AG04450 (cell line): Measurements from ENCODE around the gene CAMK2G. TPM values are rescaled to one million over a fixed set of nuclear protein-coding genes. Genes with fewer than 3 reads are reported as not detected.

Experiments used
- CTCF ChIA-PET: fragments of 300-600, 350-600 bp; formaldehyde crosslinking; extraction: SDS; loops from one replicate; lab custom pipeline; 2022; ENCODE audit warnings: antibody characterized with exemption, inconsistent platforms; lab: Charles Lee
- POLR2A ChIA-PET: fragments of 350-600 bp; formaldehyde crosslinking; extraction: SDS; loops from one replicate; lab custom pipeline; 2021; ENCODE audit warnings: antibody characterized with exemption, inconsistent platforms; lab: Yijun Ruan, JAX
- DNase-seq: peaks from one replicate; pipeline ENCODE4 v3.0.0-alpha.2; 2011; ENCODE audit warnings: low read depth, low spot score
- H3K27ac ChIP-seq: one replicate; pipeline ENCODE4 v1.5.1; 2012; ENCODE audit warnings: low read depth, low read length, control low read depth
- H3K27me3 ChIP-seq: one replicate; pipeline ENCODE4 v1.6.0; 2012; ENCODE audit warnings: low read length; ENCODE audit not compliant: control insufficient read depth, insufficient read depth
- H3K4me3 ChIP-seq: 2 replicates; pipeline ENCODE4 v1.5.1; 2011; ENCODE audit warnings: mild to moderate bottlenecking, low read depth, low read length, control low read depth
- H3K9me3 ChIP-seq: 2 replicates; pipeline ENCODE4 v1.5.1; 2012; ENCODE audit warnings: low read length; ENCODE audit not compliant: control insufficient read depth, insufficient read depth
- polyA plus RNA-seq: library from polyadenylated mRNA; depleted of rRNA; stranded (reverse); fragments of >200 nt; gene quantifications from 2 replicates; pipeline ENCODE4 v1.2.3, GENCODE V29; 2011
- TF ChIP-seq, protein P1 (sequence below): IDR thresholded peaks from 2 replicates; pipeline ENCODE4 v1.5.1; 2011; ENCODE audit warnings: low read depth, low read length, control low read depth, inconsistent platforms

The CAMK2G gene
- polyA plus RNA-seq, 1 experiment = 22.3 TPM

DNA sequence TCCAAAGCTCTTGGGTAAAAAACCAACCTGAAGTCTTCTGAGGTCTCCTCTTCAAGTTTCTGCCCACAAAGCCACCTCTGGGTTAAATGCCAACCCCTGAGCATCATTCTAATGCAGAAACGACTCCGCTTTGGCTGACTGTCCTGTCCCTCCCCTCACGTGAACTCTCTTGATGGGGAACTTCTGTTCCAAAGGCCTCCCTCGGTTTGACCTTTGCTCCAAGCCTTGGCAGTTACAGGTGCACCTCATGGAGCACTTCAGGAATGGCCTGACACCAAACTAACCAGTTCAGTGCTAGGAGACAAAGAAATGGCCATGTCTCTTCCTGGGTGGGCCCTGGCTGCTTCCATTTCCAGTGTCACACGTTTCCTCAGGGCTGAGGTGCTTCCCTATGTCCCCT lies 20.0 kb downstream of the CAMK2G start:
- Histone ChIP-seq H3K4me3 (no peak overlapping the region), H3K27ac (no peak overlapping the region), H3K9me3 (no peaks in the 10 kb centered on the region; the same call in 1 of the 2 replicates), H3K27me3 (no peaks in the 10 kb centered on the region)
- TF ChIP-seq, protein P1, sequence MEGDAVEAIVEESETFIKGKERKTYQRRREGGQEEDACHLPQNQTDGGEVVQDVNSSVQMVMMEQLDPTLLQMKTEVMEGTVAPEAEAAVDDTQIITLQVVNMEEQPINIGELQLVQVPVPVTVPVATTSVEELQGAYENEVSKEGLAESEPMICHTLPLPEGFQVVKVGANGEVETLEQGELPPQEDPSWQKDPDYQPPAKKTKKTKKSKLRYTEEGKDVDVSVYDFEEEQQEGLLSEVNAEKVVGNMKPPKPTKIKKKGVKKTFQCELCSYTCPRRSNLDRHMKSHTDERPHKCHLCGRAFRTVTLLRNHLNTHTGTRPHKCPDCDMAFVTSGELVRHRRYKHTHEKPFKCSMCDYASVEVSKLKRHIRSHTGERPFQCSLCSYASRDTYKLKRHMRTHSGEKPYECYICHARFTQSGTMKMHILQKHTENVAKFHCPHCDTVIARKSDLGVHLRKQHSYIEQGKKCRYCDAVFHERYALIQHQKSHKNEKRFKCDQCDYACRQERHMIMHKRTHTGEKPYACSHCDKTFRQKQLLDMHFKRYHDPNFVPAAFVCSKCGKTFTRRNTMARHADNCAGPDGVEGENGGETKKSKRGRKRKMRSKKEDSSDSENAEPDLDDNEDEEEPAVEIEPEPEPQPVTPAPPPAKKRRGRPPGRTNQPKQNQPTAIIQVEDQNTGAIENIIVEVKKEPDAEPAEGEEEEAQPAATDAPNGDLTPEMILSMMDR = no peak
- ChIA-PET POLR2A (no interaction called here), CTCF (interaction anchor here (2.7 kb wide), 1 partner anchor 86 kb away, joined by 14 read pairs; no protein-coding TSS in a partner anchor)
- DNase-seq = no peak

DNA sequence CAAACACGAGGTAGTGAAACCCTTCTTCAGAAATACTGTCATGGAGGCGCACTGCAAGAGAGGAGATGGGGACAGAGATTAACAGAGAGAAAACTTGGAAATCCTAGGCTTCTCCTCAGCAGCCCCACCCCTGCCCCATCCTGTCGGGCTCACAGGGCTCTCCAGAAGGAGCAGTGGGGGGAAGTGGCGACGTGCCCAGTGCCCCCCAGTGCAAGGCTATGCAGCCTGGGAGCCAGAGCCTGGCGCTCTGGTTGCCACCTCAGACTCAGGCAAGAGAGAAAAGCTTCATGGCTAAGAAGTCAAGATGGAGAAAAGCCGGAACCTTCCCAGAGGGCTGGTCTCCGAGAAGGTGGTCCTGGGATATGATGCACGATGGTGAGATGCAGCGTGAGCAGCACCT lies 21.2 kb downstream of the CAMK2G start:
- POLR2A ChIA-PET = no interaction called here
- TF ChIP-seq, protein P1 = no peak
- CTCF ChIA-PET = interaction anchor here (0.7 to 5.6 kb wide), 6 partner anchors 8 to 87 kb away, joined by 3 to 88 read pairs (median 5); no protein-coding TSS in a partner anchor

DNA sequence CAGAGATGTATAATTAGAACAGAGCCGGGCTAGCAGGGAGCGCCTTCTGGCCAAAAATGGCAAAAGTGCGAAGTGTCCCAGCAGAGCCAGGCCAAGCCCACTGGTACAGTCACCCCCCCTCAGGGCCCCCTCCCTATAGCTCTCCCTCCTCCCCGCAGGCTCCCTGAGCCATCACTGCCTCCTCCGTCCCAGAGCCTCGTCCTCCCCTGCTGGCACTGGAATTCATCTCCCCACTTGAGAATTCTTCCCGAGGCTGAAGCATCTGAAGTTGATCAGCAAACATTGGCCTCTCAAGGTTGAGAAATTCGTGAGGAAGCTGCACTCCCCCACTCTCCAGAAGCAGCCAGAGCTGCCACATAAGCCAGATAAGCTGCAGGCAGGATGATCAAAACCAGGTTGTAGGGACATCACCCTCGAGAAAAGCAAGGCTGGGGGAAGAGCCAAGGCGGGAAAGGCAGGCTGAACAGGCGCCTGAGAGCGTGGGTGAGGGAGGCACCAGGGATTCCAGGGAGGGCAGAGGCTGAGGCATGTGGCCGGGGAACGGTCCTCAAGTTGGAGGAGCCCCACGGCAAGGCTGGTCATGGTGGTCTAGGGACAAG lies 23.4 kb downstream of the CAMK2G start:
- Histone ChIP-seq H3K27me3 (no peaks in the 10 kb centered on the region), H3K4me3 (no peak overlapping the region), H3K27ac (peak overlapping the region; percentile 39), H3K9me3 (no peaks in the 10 kb centered on the region)
- DNase-seq = no peak
- TF ChIP-seq, protein P1 = no peak
- ChIA-PET CTCF (interaction anchor here (1.4 to 5.6 kb wide), 3 partner anchors 29 to 252 kb away, joined by 11 to 88 read pairs (median 28); no protein-coding TSS in a partner anchor), POLR2A (interaction anchor here (0.6 to 0.9 kb wide), 2 partner anchors 47 to 262 kb away, joined by 3 to 4 read pairs; no protein-coding TSS in a partner anchor)

More for the DNA sequence above, 21.2 kb downstream of the CAMK2G start:
- Histone ChIP-seq H3K9me3 (no peaks in the 10 kb centered on the region), H3K4me3 (no peak overlapping the region), H3K27ac (no peak overlapping the region), H3K27me3 (no peaks in the 10 kb centered on the region)
- DNase-seq = no peak

DNA sequence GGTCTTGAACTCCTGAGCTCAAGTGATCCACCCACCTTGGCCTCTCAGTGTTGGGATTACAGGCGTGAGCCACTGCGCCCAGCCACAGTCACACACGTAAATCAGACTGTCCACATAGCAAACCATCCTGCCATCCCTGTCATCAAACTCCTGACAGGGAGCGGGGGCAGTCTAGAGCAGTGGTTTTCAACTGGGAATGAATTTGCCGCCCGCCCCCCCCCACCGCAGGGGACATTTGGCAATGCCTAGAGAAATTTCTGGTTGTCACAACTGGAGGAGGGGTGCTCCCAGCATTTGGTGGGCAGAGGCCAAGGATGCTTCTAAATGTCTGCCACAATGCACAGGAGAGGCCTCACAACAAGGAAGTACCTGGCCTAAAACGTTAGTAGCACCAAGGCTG lies 24.1 kb downstream of the CAMK2G start:
- H3K27me3 ChIP-seq = no peaks in the 10 kb centered on the region
- DNase-seq = no peak
- ChIA-PET POLR2A (interaction anchor here (0.6 to 0.9 kb wide), 3 partner anchors 32 to 263 kb away, joined by 3 to 4 read pairs (median 3); no protein-coding TSS in a partner anchor), CTCF (interaction anchor here (0.6 to 5.6 kb wide), 20 partner anchors 9 to 745 kb away, joined by 3 to 88 read pairs (median 4); no protein-coding TSS in a partner anchor)
- H3K4me3 ChIP-seq = no peak overlapping the region
- TF ChIP-seq, protein P1 = no peak
- no peak overlapping the region for H3K27ac ChIP-seq
- H3K9me3 ChIP-seq = no peaks in the 10 kb centered on the region

DNA sequence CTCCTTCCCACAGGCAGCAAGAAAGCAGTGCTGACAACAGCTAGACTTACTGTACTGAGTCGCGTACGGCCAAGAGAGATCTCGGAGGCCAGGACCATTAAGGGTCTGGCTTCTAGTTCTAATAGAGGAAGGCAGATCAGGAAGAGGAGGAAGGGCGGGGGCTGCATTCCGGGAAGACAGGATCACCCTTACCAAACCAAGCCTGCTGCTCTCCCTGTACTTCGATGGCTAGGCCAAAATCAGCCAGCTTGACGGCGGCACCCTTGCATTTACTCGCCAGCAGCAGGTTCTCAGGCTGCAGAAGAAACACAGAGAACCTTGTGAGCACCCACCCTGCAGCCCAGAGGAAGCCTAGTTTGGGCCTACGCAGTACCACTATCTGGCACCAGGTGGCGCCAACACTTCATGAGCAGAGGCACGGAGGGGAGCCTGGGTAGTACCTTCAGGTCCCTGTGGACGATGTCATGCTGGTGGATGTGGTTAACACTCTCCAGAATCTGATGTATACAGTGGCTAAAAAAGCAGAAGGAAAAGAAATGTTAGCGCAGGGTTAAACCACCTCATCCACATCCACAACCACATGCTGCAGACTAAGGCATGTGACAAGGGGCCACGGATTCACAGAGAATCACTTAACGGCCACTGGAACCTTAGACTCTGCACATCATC lies 25.4 kb downstream of the CAMK2G start:
- DNase-seq = peak; percentile 49
- ChIA-PET POLR2A (interaction anchor here (0.6 kb wide), 1 partner anchor 294 kb away, joined by 4 read pairs; no protein-coding TSS in a partner anchor), CTCF (interaction anchor here (0.7 to 5.6 kb wide), 22 partner anchors 10 to 254 kb away, joined by 3 to 88 read pairs (median 5); no protein-coding TSS in a partner anchor)
- no peak overlapping the region for H3K27ac ChIP-seq
- no peaks in the 10 kb centered on the region for H3K9me3 ChIP-seq
- TF ChIP-seq, protein P1 = peak; percentile 99
- no peaks in the 10 kb centered on the region for H3K27me3 ChIP-seq
- H3K4me3 ChIP-seq = no peak overlapping the region
